HepG2 (cell line): Measurements from ENCODE around the gene ARCN1. TPM values are rescaled to one million over a fixed set of nuclear protein-coding genes. Genes with fewer than 3 reads are reported as not detected.

Source experiments
- GATAD1 ChIP-seq: IDR thresholded peaks from 2 replicates; pipeline ENCODE4 v1.6.1; 2016; ENCODE audit warnings: missing genetic modification reagents, missing compliant biosample characterization
- HNF1A ChIP-seq, 2 experiments: sonication (generic) in 1 of 2; formaldehyde crosslinking in 1 of 2; IDR thresholded peaks; 2 replicates each; pipeline versions ENCODE4 v1.4.0 to v1.6.1; 2016 to 2020; ENCODE audit warnings: borderline replicate concordance in 1 of 2, low read depth in 1 of 2, mild to moderate bottlenecking in 1 of 2, missing genetic modification reagents in 1 of 2
- HNF4A ChIP-seq: sonication (generic); formaldehyde crosslinking; IDR thresholded peaks from 2 replicates; pipeline ENCODE4 v1.4.0; 2020; ENCODE audit warnings: missing genetic modification reagents
- KMT2A ChIP-seq: sonication (generic); formaldehyde crosslinking; IDR thresholded peaks from 2 replicates; pipeline ENCODE4 v1.4.0; 2020; ENCODE audit warnings: missing genetic modification reagents
- MED1 ChIP-seq: sonication (generic); formaldehyde crosslinking; IDR thresholded peaks from 2 replicates; pipeline ENCODE4 v1.4.0; 2020; ENCODE audit warnings: missing genetic modification reagents
- NFKBIZ ChIP-seq: IDR thresholded peaks from 2 replicates; pipeline ENCODE4 v1.6.1; 2018; ENCODE audit warnings: missing genetic modification reagents, missing compliant biosample characterization
- NONO ChIP-seq, 2 experiments: fragments of 450-650 bp in 1 of 2; sonication (generic) in 1 of 2; formaldehyde crosslinking in 1 of 2; IDR thresholded peaks in 1 of 2; conservative IDR thresholded peaks in 1 of 2; 2 replicates each; pipeline versions ENCODE4 v1.6.1 to v1.8.0; 2017 to 2022; ENCODE audit warnings: mild to moderate bottlenecking in 1 of 2, missing genetic modification reagents in 1 of 2, moderate library complexity in 1 of 2
- PHF21A ChIP-seq: sonication (generic); formaldehyde crosslinking; IDR thresholded peaks from 2 replicates; pipeline ENCODE4 v1.5.0; 2020; ENCODE audit warnings: mild to moderate bottlenecking, missing genetic modification reagents
- ZBTB10 ChIP-seq: sonication (generic); formaldehyde crosslinking; IDR thresholded peaks from 2 replicates; pipeline ENCODE4 v1.4.0; 2020; ENCODE audit warnings: missing genetic modification reagents, borderline replicate concordance
- ZFP90 ChIP-seq: sonication (generic); formaldehyde crosslinking; IDR thresholded peaks from 2 replicates; pipeline ENCODE4 v1.8.0; 2022; ENCODE audit warnings: missing genetic modification reagents, mild to moderate bottlenecking, inconsistent platforms, borderline replicate concordance
- ZNF512 ChIP-seq: sonication (generic); formaldehyde crosslinking; IDR thresholded peaks from 2 replicates; pipeline ENCODE4 v1.4.0; 2020; ENCODE audit warnings: mild to moderate bottlenecking, missing genetic modification reagents
- ZNF557 ChIP-seq: sonication (generic); formaldehyde crosslinking; IDR thresholded peaks from 2 replicates; pipeline ENCODE4 v1.4.0; 2020; ENCODE audit warnings: missing genetic modification reagents
- ZNF784 ChIP-seq: sonication (generic); formaldehyde crosslinking; IDR thresholded peaks from 2 replicates; pipeline ENCODE4 v1.5.1; 2020; ENCODE audit warnings: missing genetic modification reagents, mild to moderate bottlenecking, borderline replicate concordance
- ZNF839 ChIP-seq: sonication (generic); formaldehyde crosslinking; IDR thresholded peaks from 2 replicates; pipeline ENCODE4 v1.4.0; 2020; ENCODE audit warnings: missing genetic modification reagents, mild to moderate bottlenecking, borderline replicate concordance
- ZXDC ChIP-seq: sonication (generic); formaldehyde crosslinking; IDR thresholded peaks from 2 replicates; pipeline ENCODE4 v1.5.0; 2020; ENCODE audit warnings: mild to moderate bottlenecking, missing genetic modification reagents
- polyA plus RNA-seq, 8 experiments: library from polyadenylated mRNA; depleted of rRNA in 3 of 8; stranded (reverse) in 7 of 8; unstranded in 1 of 8; fragments of >200 nt; fragmentation: Illumina TruSeq in 4 of 8; extraction: Trizol in 4 of 8; gene quantifications; 2 replicates each; pipeline versions ENCODE4 v1.2.1 to v1.2.3, GENCODE V29; 2011 to 2016; ENCODE audit warnings: low read depth in 4 of 8, missing spikeins in 1 of 8, mixed read lengths in 1 of 8; ENCODE audit not compliant: insufficient read depth in 1 of 8
- total RNA-seq, 5 experiments: library from RNA; depleted of rRNA; stranded (reverse); fragments of >200 nt; fragmentation: Illumina TruSeq; extraction: Trizol; gene quantifications; 2 replicates each; pipeline ENCODE4 v1.2.3, GENCODE V29; 2016; ENCODE audit warnings: low read depth in 1 of 5

ARCN1 gene
- total and polyA plus RNA-seq, 2 of the 13 experiments (the other 11 are each of a cell fraction or from before 2014, with no cell fraction given), result 148 to 200 TPM

GRCh38 chr11:118620529-118621070 lies 48.4 kb downstream of the ARCN1 start (continued):
- TF ChIP-seq HNF1A (IDR thresholded peaks at IDR 0.05; ENCODE audit: low read depth) (peak; percentile 28; the same call in 1 of the 2 replicates), HNF1A (CRISPR knock-in tag; IDR thresholded peaks at IDR 0.05; ENCODE audit: borderline replicate concordance) (no peak; the same call in 1 of the 2 replicates), ZBTB10 (CRISPR knock-in tag) (peak; percentile 36; the same call in 1 of the 2 replicates), NONO (IDR thresholded peaks at IDR 0.05) (no peak), NONO (CRISPR knock-in tag; conservative IDR thresholded peaks at IDR 0.05) (peak; percentile 11; the same call in 1 of the 2 replicates), ZNF839 (peak; percentile 54; the same call in 1 of the 2 replicates), ZXDC (CRISPR knock-in tag) (peak; percentile 87; the same call in 1 of the 2 replicates), GATAD1 (CRISPR knock-in tag) (peak; percentile 79), ZFP90 (CRISPR knock-in tag) (peak; percentile 77; the same call in 1 of the 2 replicates), ZNF512 (CRISPR knock-in tag) (no peak), ZNF557 (no peak), NFKBIZ (0 out of 2 replicates have a peak, but pooled peaks have one; percentile 45), PHF21A (CRISPR knock-in tag) (peak; percentile 63), MED1 (CRISPR knock-in tag) (peak; percentile 67), ZNF784 (CRISPR knock-in tag) (no peak), KMT2A (CRISPR knock-in tag) (0 out of 2 replicates have a peak, but pooled peaks have one; percentile 54), HNF4A (CRISPR knock-in tag) (peak; percentile 60)
